ENCODE data around the gene TTC7B.

TTC7B gene

DNA sequence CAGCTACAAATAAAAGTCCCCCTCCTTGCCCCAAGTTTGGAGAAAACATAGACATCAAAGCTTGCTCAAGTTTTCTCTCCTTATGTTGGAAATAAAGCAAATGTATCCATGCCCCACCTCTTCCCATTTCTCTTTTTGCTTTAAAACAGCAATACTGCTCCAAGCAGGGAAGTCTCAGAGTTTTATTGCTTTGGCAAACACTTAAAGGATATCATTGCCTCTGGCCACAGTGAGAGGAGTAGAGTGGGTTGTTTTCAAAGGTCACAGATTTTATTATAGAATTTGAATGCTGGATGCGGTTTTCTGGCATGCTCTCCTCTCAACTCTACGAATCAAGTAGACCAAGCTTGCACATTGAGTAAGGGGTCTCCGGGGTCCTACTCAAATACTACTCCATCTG, 149.7 kb downstream of the TTC7B start:
- no peak for DNase-seq

DNA sequence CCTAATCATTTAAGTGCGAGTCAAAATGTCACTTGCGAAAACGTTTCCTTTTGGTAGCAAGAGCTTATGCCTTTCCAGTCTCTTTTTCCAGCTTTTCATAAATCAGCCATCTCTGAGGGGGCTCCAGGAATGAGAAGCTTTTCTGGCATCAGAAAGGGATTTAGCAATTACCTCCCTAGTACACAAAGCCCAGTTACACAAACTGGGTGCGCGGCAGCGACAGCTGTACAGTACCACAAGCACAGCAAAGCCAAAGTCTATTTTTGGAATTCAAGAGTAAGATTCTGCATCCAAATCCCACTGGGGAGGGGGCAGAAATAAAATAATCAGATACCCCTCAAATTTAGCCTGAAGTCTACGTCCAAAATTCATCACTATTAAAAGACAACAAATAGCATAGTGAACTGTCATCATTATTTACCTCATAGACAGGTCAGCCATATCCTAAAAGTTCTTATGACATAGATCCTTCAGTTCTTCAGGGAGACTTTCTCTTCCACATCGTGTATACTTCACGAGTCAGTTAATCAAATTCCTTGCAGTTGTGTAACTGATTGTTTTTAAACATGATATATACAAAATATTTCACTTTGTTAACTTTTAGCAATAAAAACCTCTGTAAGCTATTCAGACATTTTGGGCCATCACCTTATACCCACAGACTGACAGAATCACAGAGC, 150.8 kb downstream of the TTC7B start:
- no peak for DNase-seq

DNA sequence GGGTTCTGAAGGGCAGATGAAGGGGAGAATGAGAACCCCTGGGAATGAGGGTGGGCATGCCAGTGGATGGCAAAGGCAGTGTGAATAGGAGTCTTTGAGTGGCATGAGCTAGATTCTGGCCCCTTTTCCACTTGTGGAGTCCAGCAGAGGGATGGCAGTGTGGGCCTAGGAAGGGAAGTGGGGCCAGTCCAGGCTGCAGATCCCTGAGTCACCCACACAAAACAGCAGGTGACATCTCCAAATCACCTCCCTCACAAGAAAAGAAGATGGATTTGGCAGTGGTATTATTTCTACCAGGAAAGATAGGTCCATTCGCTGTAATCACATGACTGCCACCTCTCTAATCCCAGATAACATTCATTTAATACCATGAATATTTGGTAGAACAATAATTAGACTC, 151.3 kb downstream of the TTC7B start:
- no peak for DNase-seq

DNA sequence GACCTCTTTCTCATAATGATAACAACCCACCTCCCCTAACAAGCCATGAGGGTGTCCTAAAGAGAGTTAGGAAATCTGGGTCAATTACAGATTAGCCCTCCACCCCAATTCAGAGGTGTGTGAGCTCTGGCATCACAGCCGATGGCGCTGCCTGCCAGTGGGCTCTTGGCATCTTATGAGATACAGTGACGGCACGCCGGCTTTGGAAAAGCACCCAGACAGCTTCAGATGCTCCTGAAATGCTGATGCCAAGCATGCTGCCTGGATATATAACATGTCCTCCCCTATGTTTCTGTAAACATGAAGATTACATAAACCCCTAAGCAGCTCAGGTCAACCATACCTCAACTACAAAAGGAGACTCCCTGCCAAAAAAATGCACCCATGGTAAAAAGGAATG, 152.6 kb downstream of the TTC7B start:
- no peak for DNase-seq

DNA sequence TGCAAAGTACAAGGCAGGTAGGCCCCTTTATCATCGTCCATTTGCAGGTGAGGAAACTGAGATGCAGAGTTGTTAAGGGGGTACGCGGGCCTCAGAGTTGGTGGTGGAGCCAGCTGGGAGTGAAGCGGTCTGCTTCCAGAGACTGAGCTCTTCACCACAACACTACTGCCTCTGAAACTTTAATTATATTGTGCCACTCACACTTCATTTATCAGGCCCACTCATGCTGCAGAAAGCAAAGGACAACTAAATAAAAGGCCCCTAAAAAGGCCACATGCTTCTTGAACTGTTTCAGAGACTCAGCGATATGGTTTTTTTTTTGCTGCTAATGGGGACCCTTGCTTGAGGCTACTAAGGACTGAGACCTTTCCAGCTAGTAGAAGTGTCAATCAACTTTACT, 153.1 kb downstream of the TTC7B start:
- DNase-seq, result no peak

DNA sequence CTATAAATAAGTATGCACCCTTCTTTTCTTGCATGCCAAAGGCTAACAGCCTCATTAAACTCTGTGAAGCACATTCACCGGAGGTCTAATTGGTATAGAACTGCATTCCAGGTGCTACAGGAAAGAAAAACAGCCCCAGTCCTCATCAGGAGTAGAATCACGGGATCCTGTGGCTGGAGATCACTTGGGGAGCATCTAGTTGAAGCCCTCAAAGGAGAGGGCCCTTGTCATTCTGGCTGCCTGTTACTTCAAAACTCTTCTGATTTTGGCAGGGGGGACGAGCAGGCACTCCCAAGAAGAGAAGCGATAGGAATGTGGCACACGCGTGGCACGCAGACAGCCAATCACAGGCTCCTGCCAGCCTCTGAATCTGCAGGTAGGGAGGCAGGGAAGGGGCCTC, 154.4 kb downstream of the TTC7B start:
- DNase-seq, result no peak

DNA sequence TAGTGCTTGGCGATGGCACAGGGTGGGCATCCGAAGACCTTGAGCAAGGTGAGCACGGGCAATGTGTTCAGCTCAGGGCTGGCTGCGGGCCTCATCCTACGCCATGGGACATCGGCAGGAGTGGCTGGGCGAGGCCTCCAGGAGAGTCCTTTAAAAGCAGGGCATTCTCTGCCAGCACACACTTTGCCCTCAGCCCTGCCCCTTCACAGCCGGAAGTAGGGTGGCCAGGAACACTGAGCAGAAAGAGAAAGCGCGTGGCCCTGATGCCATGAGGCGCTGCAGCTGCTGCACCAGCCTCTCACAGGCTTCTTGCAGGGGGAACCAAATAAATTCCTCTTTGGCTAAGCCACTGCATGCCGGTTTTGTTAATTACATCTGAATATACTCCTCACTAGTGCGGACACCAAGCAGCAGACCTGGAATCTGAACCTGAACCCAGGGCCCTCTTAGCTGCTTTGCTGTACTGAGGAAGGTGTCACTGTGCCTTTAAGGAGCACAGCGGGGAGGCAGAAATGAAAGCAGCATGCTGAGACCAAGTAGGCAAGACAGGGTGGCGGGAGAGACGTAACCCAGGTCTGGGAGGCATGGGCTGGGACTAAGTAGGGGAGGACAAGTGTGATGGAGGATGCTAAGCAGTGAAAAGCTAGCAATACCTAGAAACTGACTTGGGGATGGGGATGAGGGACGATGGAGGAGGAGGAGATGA, 155.2 kb downstream of the TTC7B start:
- no peak for DNase-seq

DNA sequence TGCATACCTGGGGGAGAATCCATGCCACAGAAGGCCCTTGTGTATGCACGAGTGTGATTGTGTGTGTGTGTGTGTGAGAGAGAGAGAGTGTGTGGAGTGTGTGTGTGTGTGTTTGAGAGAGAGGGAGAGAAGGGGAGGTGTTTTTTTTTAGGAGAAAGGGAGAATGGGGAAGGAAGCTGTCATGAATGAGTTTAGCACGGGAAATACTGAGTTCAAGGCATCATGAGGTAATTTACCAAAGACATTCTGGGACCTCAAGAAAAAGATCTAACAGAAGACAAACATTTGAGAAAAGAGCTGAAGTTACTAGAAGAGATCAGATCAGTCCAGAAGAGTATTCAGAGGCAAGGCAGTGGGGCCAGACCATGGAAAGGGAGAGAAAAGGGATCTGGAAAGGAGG, 157.1 kb downstream of the TTC7B start:
- DNase-seq, result no peak

DNA sequence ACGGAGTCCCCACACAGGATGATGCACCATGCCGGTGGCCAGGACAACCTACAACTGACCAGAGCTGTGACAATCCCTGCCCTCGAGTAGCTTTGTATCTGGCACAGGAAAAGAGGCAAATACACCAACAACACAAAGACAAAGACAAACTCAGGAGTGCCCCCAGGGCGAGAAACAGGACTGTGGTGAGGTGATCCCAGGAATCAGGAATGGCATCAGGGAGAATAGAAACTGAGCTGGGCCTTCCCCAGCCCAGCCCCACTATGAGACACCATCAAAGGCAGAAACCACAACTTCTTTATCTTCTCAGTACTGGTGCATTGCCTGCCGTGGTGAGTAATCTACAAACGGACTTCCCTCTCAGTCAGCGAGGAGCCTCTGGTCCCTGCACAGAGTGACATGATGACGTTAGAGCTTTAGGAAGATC, 157.7 kb downstream of the TTC7B start:
- DNase-seq, result no peak

DNA sequence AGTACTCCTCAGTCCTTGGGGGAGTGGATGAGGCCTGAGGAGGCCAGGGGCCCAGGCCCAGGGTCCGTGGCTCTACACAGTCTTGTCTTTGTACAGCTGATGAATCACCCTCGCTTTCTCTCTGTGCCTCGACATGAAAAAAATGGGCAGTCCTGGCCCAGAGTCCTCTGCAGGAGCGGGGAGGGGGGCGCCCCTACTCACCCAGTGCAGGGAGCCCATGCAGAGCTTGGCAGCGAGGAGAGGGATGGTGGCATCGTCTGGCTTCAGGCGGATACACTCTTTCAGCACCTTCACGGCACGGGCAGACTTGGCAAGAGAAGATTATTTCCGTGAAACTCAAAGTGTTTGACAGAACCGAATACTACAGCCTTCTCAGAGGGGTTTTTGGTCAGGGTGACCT, 159.3 kb downstream of the TTC7B start:
- no peak for DNase-seq

DNA sequence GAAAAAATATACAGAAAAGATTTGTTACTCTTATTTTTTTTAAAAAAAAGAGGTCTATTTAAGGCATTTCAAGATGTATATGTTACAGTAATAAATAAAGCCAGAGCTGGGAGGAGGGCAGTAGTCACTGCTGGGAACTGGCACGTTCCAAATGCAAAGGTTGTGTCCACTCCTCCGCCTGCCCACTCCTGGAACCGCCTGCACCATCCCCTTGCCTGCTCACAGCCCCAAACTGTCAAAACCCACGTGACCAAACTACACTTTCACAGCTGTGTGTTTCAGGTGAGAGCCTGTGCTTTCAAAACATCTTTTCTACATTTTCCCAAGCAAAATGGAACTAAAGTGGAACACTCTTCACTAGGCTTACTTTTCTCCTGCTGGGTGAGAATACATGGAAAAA, 160.4 kb downstream of the TTC7B start:
- no peak for DNase-seq

DNA sequence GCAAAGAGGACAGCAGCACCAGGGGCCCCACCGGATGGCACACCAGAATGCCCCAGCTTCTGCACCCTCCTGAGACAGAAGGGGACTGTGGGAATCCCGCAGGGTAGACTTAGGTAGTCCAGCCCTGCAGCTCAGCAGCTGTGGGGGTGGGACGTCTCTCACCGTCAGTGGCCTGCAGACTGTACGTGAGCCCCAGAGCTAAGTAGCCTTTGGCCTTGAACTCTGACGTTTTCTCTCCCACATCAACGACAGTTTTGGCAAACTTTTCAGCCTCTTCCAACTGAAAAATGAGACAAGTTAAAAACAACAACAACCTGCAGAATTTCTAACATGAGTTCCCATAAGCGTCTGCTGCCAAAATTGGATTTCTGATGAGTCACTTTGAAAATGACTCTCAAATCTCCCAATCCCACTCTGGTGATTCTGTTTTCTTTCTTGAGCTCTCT, 161.4 kb downstream of the TTC7B start:
- no peak for DNase-seq

DNA sequence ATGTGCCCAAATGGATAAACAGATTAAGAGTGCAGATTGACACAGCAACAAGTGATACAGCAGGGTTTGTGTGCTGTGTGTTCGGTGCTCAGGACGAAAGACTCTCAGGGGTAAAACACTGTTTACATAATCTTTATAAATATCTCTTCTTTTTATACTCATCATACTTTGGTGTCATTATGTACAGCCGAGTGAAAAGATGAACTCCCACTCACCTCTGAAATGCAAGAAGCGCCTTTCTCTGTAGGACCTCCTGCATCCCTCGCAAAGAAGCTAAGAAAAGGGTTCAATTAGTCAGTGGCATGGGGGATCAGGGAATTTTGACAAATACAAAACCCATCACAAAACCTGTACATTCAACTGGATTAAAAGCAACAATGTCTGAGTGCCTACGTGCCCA, 163.6 kb downstream of the TTC7B start:
- no peak for DNase-seq

DNA sequence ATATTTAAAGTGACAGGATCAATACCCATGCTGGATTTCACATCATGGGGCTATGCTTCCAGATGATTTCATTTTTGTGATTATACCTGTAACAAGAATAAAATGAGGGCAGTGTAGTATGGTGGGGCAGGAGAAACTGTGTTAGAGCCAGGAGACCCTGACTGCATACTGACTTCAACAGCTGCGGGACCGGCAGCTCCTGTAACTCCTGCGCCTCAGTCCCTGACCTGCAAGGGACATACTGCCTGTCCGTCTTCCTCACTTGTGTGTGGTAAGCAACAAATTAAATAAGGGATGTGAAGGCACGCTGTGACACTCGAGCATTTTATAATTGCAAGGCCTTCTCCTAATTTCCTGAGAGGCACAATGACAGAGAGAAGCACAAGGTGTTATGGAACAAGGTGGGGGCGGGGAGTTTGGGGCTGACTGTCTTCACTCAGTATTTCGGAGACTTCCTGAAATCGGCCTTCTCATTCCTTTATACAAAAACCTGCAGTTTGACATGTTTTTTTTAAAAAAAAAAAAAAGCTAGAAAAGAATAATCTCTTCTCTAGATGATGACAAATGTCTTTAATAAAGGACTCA, 164.2 kb downstream of the TTC7B start:
- no peak for DNase-seq

DNA sequence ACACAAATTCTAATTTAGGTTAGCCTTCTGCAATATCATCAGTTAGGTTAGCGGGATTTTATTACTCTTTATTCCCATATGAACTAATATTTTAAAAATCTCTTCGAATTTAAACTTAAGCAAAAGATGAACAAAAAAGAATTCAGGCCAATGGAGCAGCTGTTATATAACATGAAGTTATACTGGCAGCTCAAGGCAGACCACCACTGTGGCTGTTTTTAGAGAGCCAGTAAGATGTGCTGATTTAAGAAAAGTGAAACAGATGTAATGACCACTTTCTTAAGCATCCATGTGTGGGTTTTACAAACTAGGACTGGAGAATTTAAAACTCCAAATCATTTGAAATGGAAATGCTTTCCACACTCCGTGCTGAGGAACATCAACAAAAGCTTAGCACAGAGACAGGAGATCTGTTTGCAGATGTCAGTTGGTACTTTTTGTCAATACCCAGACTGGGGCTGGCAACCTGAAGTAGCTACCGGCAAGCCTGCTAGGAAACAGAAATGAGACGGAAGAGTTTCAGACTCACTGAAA, 164.9 kb downstream of the TTC7B start:
- DNase-seq, result no peak

DNA sequence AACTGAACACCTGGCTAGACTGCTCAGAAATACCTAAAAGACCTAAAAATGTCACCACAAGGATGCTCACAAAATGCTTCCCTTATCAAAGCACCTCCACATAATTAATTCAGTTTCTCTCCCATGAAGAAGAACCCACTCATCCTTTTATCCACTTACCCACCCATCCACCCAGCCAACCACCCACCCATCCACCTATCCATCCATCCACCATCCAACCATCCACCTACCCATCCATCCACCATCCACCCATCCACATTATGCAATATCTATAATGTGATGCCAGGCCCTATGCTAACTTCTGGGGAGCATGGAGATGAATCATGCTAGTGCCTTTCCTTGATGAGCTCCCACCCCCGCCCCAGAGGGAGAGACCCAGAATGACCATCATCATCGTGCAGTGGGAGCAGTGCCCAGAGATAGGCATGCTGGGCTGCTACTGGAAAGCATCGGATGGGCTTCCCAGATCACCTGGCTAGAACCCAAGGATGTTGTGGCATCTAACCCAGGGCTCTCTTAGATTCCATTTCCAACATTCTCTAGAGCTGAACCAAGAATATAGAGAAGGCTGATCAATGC, 166.6 kb downstream of the TTC7B start:
- DNase-seq, result no peak

DNA sequence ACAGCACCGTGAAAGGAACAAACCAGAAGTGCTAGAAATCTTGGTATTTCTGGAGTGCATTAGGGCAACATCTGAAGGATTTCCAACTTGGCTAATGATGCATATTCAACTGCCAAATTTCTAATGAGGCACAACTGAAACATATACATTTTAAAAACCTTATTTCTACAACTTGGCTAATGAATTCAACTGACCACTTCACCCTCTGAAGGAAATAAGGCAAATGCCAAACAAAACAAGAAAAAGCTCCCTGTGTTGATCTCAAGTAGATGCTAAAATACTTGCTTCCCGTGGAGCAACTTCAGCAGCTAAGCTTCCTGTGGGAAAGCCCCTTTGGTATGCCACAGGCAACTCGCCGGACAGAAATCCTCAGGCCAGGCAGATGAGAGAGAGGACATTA, 167.1 kb downstream of the TTC7B start:
- DNase-seq, result no peak

DNA sequence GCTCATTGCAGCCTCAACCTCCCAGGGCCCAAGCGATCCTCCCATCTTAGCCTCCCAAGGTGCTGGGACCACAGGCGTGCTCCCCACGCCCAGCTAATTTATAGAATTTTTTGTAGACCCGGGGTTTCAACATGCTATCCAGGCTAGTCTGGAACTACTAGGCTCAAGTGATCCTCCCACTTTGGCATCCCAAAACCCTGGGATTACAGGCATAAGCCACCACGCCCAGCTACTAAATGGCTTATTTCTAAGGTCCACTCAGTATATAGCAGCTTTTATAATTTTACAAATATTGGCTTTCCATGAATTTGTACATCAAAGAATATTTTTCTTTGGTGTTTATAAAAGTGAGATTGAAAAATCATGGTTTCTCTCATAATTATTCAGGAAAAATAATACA, 167.8 kb downstream of the TTC7B start:
- DNase-seq, result no peak

DNA sequence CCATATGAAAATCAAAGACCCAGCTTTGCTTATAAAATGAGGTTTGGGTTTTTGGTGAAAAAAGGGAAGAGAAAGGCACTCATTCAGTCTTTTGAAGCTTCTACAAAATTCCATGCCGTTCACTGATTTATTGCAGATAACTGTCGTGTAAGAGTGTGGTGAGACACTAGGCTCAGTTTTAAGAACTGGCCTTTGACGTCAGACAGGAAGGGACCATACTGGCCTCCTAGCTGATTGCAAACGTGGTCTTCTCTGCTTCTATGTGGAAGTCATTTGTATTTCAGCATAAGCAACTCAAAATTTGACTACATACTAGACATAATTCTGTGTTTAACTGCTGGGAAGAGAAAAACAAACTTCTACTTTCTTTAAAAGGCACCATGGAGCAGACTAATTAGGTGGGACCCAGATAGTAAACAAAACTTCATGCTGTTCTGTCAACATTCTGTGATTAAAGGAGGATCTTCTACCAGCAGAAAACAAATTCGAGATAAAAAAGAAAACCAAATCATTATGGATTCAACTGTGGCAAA, 168.7 kb downstream of the TTC7B start:
- DNase-seq, result no peak

DNA sequence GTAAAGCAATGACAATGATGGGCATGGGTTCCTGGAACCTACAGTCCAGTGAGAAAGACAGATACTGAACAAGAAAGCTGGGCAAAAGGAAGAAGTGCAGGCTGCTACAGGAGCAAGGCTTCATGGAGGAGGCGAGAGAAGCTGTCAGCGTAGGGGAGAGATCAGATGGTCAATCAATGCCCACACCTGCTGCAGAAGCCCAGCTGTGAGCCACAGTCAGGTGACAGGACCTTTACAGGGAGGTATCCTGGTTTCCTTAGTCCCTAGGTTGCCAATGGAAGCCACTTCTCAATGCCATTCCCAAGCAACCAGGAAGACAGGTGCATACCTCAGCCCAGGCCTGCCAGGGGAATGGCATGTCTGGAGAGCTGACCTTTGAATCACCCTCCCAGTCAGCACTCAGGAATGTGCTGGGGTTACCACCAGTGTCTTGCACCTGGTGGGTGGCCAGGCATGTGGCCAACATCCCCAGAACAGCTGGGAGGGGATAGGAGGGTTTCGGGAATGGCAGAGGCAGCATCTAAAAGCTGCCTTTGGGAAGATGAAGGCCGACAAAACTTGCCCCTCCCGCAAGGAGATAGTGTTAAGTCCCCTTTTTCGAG, 170.3 kb downstream of the TTC7B start:
- no peak for DNase-seq

DNA sequence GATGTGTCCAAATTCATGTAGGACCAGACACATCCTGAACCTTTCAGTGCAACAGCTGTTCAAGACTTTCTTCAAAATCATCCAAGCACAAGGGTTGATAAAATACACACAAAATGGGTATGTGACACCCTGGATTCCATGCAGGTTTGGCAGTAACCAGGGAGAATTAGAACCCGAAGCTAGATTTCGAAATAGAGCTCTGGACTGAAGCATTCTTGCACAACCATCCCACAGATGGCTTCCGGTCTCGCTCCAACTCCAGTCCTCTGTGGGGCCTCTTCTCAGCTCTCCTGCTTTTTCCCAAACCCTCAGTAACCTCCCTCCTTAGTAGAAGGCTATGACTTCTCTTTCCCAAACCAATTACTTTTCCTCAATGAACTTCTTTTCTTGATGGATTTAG, 171.3 kb downstream of the TTC7B start:
- DNase-seq, result no peak

DNA sequence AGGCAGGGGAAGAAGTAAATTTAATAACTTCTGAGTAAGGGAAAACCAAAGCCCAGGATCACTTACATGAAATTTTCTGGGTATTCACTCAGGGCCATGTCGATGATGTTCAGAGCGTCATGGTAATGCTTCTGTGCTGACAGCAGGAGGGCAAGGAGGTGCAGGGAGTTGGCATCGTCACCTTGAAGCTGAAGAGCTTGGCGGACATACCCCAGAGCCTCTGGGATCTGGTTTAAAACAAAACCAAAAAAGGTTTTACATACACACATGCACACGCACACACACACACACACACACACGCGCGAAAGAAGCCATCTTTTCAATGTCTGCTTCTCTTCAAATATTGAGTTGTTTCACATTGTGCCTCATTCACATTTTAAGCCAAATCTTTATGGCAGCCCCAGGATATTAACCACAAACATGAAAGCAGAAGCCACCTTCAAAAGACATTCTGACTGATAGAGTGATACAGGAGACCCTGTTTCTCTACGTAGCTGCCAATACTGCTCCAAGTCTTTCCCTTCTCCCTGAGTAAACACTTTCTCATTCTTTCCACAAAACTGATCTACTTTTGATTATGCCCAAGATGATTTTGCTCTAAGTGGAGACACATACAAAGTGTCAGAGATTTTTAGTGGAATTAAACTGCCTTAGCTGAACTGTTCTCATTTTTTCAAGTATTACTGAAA, 172.1 kb downstream of the TTC7B start:
- no peak for DNase-seq
